Astrocyte of the spinal cord (primary cell): Measurements from ENCODE around the gene SBNO2.
A peak's percentile ranks its signal among the peaks of the same experiment; 100 is the strongest.

Experiments
- DNase-seq: peaks from one replicate; pipeline ENCODE4 v3.0.0; 2011; ENCODE audit warnings: low read depth, low spot score
- H3K4me3 ChIP-seq: 2 replicates; pipeline ENCODE4 v1.5.1; 2011; ENCODE audit warnings: low read depth, mild to moderate bottlenecking, low read length, moderate library complexity
- CTCF ChIP-seq: IDR thresholded peaks from 2 replicates; pipeline ENCODE4 v1.5.1; 2012; ENCODE audit warnings: low read depth, mild to moderate bottlenecking, low read length, inconsistent platforms
- in situ Hi-C: cut with HindIII; loops from 2 replicates; pipeline ENCODE4 v1.10.0; 2017; ENCODE audit warnings: low sequenced_read_pairs

SBNO2 gene

GRCh38 chr19:1072371-1073015, 101.6 kb downstream of the SBNO2 start:
- H3K4me3 ChIP-seq = no peak overlapping the region
- TF ChIP-seq CTCF = no peak
- DNase-seq = no peak
- in situ Hi-C loops = no loop called here

GRCh38 chr19:1070931-1071791, 102.9 kb downstream of the SBNO2 start:
- TF ChIP-seq CTCF = no peak
- H3K4me3 ChIP-seq = no peak overlapping the region
- DNase-seq = no peak
- in situ Hi-C loops = no loop called here

GRCh38 chr19:1070576-1070930, 103.5 kb downstream of the SBNO2 start:
- in situ Hi-C loops = no loop called here
- peak; percentile 30 for TF ChIP-seq CTCF
- DNase-seq = no peak
- H3K4me3 ChIP-seq = no peak overlapping the region

GRCh38 chr19:1069009-1069779, 104.9 kb downstream of the SBNO2 start:
- no peak for TF ChIP-seq CTCF
- no peak for DNase-seq
- H3K4me3 ChIP-seq = no peak overlapping the region
- in situ Hi-C loops = no loop called here

GRCh38 chr19:1068009-1069001, 105.8 kb downstream of the SBNO2 start:
- in situ Hi-C loops = no loop called here
- no peak for TF ChIP-seq CTCF
- DNase-seq = no peak
- H3K4me3 ChIP-seq = no peak overlapping the region
